Lower leg skin (tissue), 3 donors: ENCODE data around the gene CXCL9.

Source experiments
- CTCF ChIP-seq, 3 donors: fragments of 450-650 bp; IDR thresholded peaks; one replicate each; pipeline ENCODE4 v1.5.1; 2016; ENCODE audit warnings: antibody characterized with exemption in 3 of 3, mild to moderate bottlenecking in 3 of 3, moderate library complexity in 2 of 3
- POLR2A ChIP-seq, 2 donors: fragments of 450-650 bp; IDR thresholded peaks; one replicate each; pipeline ENCODE4 v1.6.1; 2016 to 2017; ENCODE audit warnings: antibody characterized with exemption in 2 of 2, mild to moderate bottlenecking in 1 of 2, moderate library complexity in 1 of 2

GRCh38 chr4:76003035-76003434, 4.3 kb downstream of the CXCL9 start:
- TF ChIP-seq CTCF (IDR thresholded peaks at IDR 0.05): no peak
- TF ChIP-seq POLR2A (IDR thresholded peaks at IDR 0.05): no peak
